ENCODE data around the gene ZNF618. TPM values are rescaled to one million over a fixed set of nuclear protein-coding genes. Genes with fewer than 3 reads are reported as not detected.

The ZNF618 gene
- total RNA-seq, 1 donor from 2014 or later, result 0.25 TPM

GRCh38 chr9:113962396-113962795 lies 86.3 kb downstream of the ZNF618 start:
- Mint-ChIP-seq H3K9me3 (no peaks in the 10 kb centered on the region), H3K4me1 (ENCODE audit: low read depth) (no peaks in the 10 kb centered on the region), H3K27ac (no peak overlapping the region), H3K4me3 (ENCODE audit: low read depth) (no peak overlapping the region), H3K27me3 (ENCODE audit: low read depth) (no peaks in the 10 kb centered on the region), H3K36me3 (ENCODE audit: low read depth) (no peaks in the 10 kb centered on the region)
- intact Hi-C loops (cut with micrococcal nuclease), result loop anchor here (5.0 kb wide), 1 partner anchor 155 kb away; no protein-coding TSS in a partner anchor
- no peak for DNase-seq (ENCODE audit: low spot score)

GRCh38 chr9:113963017-113963620 lies 87.0 kb downstream of the ZNF618 start:
- no peaks in the 10 kb centered on the region for H3K36me3 Mint-ChIP-seq (ENCODE audit: low read depth)
- no peaks in the 10 kb centered on the region for H3K9me3 Mint-ChIP-seq
- H3K27me3 Mint-ChIP-seq (ENCODE audit: low read depth), result no peaks in the 10 kb centered on the region
- no peak overlapping the region for H3K27ac Mint-ChIP-seq
- peak; percentile 10 for DNase-seq (ENCODE audit: low spot score)
- H3K4me1 Mint-ChIP-seq (ENCODE audit: low read depth), result no peaks in the 10 kb centered on the region
- H3K4me3 Mint-ChIP-seq (ENCODE audit: low read depth), result no peak overlapping the region
- intact Hi-C loops (cut with micrococcal nuclease), result loop anchor here (5.0 kb wide), 1 partner anchor 156 kb away; no protein-coding TSS in a partner anchor

- intact Hi-C loops (cut with micrococcal nuclease), result loop anchor here (5.0 kb wide), 1 partner anchor 157 kb away; no protein-coding TSS in a partner anchor
- Mint-ChIP-seq H3K4me1 (ENCODE audit: low read depth) (no peaks in the 10 kb centered on the region), H3K27ac (no peak overlapping the region), H3K36me3 (ENCODE audit: low read depth) (no peaks in the 10 kb centered on the region), H3K9me3 (no peaks in the 10 kb centered on the region), H3K4me3 (ENCODE audit: low read depth) (no peak overlapping the region), H3K27me3 (ENCODE audit: low read depth) (no peaks in the 10 kb centered on the region)
- no peak for DNase-seq (ENCODE audit: low spot score)
Measured at GRCh38 chr9:113963696-113964494, 87.8 kb downstream of the ZNF618 start.

- no peak overlapping the region for H3K4me3 Mint-ChIP-seq (ENCODE audit: low read depth)
- no peak for DNase-seq (ENCODE audit: low spot score)
- H3K27me3 Mint-ChIP-seq (ENCODE audit: low read depth), result no peaks in the 10 kb centered on the region
- no peak overlapping the region for H3K27ac Mint-ChIP-seq
- no peaks in the 10 kb centered on the region for H3K9me3 Mint-ChIP-seq
- intact Hi-C loops (cut with micrococcal nuclease), result loop anchor here (5.0 kb wide), 1 partner anchor 157 kb away; no protein-coding TSS in a partner anchor
- no peaks in the 10 kb centered on the region for H3K4me1 Mint-ChIP-seq (ENCODE audit: low read depth)
- no peaks in the 10 kb centered on the region for H3K36me3 Mint-ChIP-seq (ENCODE audit: low read depth)
Measured at GRCh38 chr9:113964495-113965170, 88.5 kb downstream of the ZNF618 start.

- no peak for DNase-seq (ENCODE audit: low spot score)
- Mint-ChIP-seq H3K27me3 (ENCODE audit: low read depth) (no peaks in the 10 kb centered on the region), H3K4me3 (ENCODE audit: low read depth) (no peak overlapping the region), H3K27ac (no peak overlapping the region), H3K9me3 (no peaks in the 10 kb centered on the region), H3K36me3 (ENCODE audit: low read depth) (no peaks in the 10 kb centered on the region), H3K4me1 (ENCODE audit: low read depth) (no peaks in the 10 kb centered on the region)
- intact Hi-C loops (cut with micrococcal nuclease), result no loop called here
Measured at GRCh38 chr9:113966394-113966793, 90.3 kb downstream of the ZNF618 start.

GRCh38 chr9:113967380-113967779 lies 91.3 kb downstream of the ZNF618 start:
- Mint-ChIP-seq H3K27me3 (ENCODE audit: low read depth) (no peaks in the 10 kb centered on the region), H3K27ac (no peak overlapping the region), H3K4me1 (ENCODE audit: low read depth) (no peaks in the 10 kb centered on the region), H3K4me3 (ENCODE audit: low read depth) (no peak overlapping the region), H3K9me3 (no peaks in the 10 kb centered on the region), H3K36me3 (ENCODE audit: low read depth) (no peaks in the 10 kb centered on the region)
- intact Hi-C loops (cut with micrococcal nuclease), result no loop called here
- no peak for DNase-seq (ENCODE audit: low spot score)

- no peak for DNase-seq (ENCODE audit: low spot score)
- H3K4me1 Mint-ChIP-seq (ENCODE audit: low read depth), result no peaks in the 10 kb centered on the region
- no peak overlapping the region for H3K4me3 Mint-ChIP-seq (ENCODE audit: low read depth)
- H3K27me3 Mint-ChIP-seq (ENCODE audit: low read depth), result no peaks in the 10 kb centered on the region
- no peaks in the 10 kb centered on the region for H3K36me3 Mint-ChIP-seq (ENCODE audit: low read depth)
- intact Hi-C loops (cut with micrococcal nuclease), result no loop called here
- no peak overlapping the region for H3K27ac Mint-ChIP-seq
- no peaks in the 10 kb centered on the region for H3K9me3 Mint-ChIP-seq
Measured at GRCh38 chr9:113969343-113969742, 93.2 kb downstream of the ZNF618 start.

GRCh38 chr9:113973226-113973625 lies 97.1 kb downstream of the ZNF618 start:
- no peaks in the 10 kb centered on the region for H3K4me1 Mint-ChIP-seq (ENCODE audit: low read depth)
- H3K27ac Mint-ChIP-seq, result no peak overlapping the region
- H3K27me3 Mint-ChIP-seq (ENCODE audit: low read depth), result no peaks in the 10 kb centered on the region
- intact Hi-C loops (cut with micrococcal nuclease), result no loop called here
- H3K4me3 Mint-ChIP-seq (ENCODE audit: low read depth), result no peak overlapping the region
- H3K36me3 Mint-ChIP-seq (ENCODE audit: low read depth), result no peaks in the 10 kb centered on the region
- no peaks in the 10 kb centered on the region for H3K9me3 Mint-ChIP-seq
- DNase-seq (ENCODE audit: low spot score), result no peak

- Mint-ChIP-seq H3K27ac (no peak overlapping the region), H3K9me3 (no peaks in the 10 kb centered on the region), H3K36me3 (ENCODE audit: low read depth) (no peaks in the 10 kb centered on the region), H3K4me3 (ENCODE audit: low read depth) (no peak overlapping the region), H3K27me3 (ENCODE audit: low read depth) (no peaks in the 10 kb centered on the region), H3K4me1 (ENCODE audit: low read depth) (no peaks in the 10 kb centered on the region)
- intact Hi-C loops (cut with micrococcal nuclease), result no loop called here
- DNase-seq (ENCODE audit: low spot score), result no peak
Measured at GRCh38 chr9:113973963-113974413, 97.9 kb downstream of the ZNF618 start.

- intact Hi-C loops (cut with micrococcal nuclease), result no loop called here
- Mint-ChIP-seq H3K36me3 (ENCODE audit: low read depth) (no peaks in the 10 kb centered on the region), H3K4me3 (ENCODE audit: low read depth) (no peak overlapping the region), H3K9me3 (no peaks in the 10 kb centered on the region), H3K4me1 (ENCODE audit: low read depth) (no peaks in the 10 kb centered on the region), H3K27me3 (ENCODE audit: low read depth) (no peaks in the 10 kb centered on the region), H3K27ac (no peak overlapping the region)
- no peak for DNase-seq (ENCODE audit: low spot score)
Measured at GRCh38 chr9:113976915-113977314, 100.8 kb downstream of the ZNF618 start.

- H3K27me3 Mint-ChIP-seq (ENCODE audit: low read depth), result no peaks in the 10 kb centered on the region
- H3K4me1 Mint-ChIP-seq (ENCODE audit: low read depth), result no peaks in the 10 kb centered on the region
- H3K36me3 Mint-ChIP-seq (ENCODE audit: low read depth), result no peaks in the 10 kb centered on the region
- H3K9me3 Mint-ChIP-seq, result no peaks in the 10 kb centered on the region
- intact Hi-C loops (cut with micrococcal nuclease), result no loop called here
- no peak overlapping the region for H3K4me3 Mint-ChIP-seq (ENCODE audit: low read depth)
- DNase-seq (ENCODE audit: low spot score), result no peak
- H3K27ac Mint-ChIP-seq, result no peak overlapping the region
Measured at GRCh38 chr9:113978725-113979342, 102.7 kb downstream of the ZNF618 start.

- Mint-ChIP-seq H3K27ac (no peak overlapping the region), H3K36me3 (ENCODE audit: low read depth) (no peaks in the 10 kb centered on the region), H3K4me3 (ENCODE audit: low read depth) (no peak overlapping the region), H3K27me3 (ENCODE audit: low read depth) (no peaks in the 10 kb centered on the region), H3K9me3 (no peaks in the 10 kb centered on the region), H3K4me1 (ENCODE audit: low read depth) (no peaks in the 10 kb centered on the region)
- DNase-seq (ENCODE audit: low spot score), result no peak
- intact Hi-C loops (cut with micrococcal nuclease), result no loop called here
Measured at GRCh38 chr9:113979343-113980127, 103.4 kb downstream of the ZNF618 start.

Measured in activated T-helper 2 cell treated with anti-CD3 and anti-CD28 coated beads, Interferon-gamma antibody, Interleukin-2, Interleukin-4, amounts not matched to agents 10 μg/mL and 5 μg/mL and 100 μg/mL, durations not matched to agents 14 hours and 24 hours and 36 hours (primary cell).